CD14-positive monocyte (primary cell): Measurements from ENCODE around the gene CCDC92B. TPM values are rescaled to one million over a fixed set of nuclear protein-coding genes. Genes with fewer than 3 reads are reported as not detected.

Experiments
- DNase-seq, 3 donors: peaks; one replicate each; pipeline ENCODE4 v3.0.0-alpha.2; 2011 to 2022
- H2AFZ ChIP-seq: 2 replicates; pipeline ENCODE4 v1.6.0; 2012; ENCODE audit warnings: mild to moderate bottlenecking, low read depth, low read length, inconsistent platforms; ENCODE audit not compliant: insufficient read depth, poor library complexity, severe bottlenecking
- H3K27ac ChIP-seq, 2 donors: 1 replicate in 1 of 2; 2 replicates in 1 of 2; pipeline ENCODE4 v1.5.1; 2012 to 2013; ENCODE audit warnings: low read length in 2 of 2, control low read depth in 1 of 2, inconsistent platforms in 1 of 2, low read depth in 1 of 2, mild to moderate bottlenecking in 1 of 2
- H3K27me3 ChIP-seq, 2 donors: one replicate each; pipeline versions ENCODE4 v1.6.0 to v1.6.1; 2011 to 2013; ENCODE audit warnings: low read length in 2 of 2; ENCODE audit not compliant: control insufficient read depth in 2 of 2, insufficient read depth in 2 of 2
- H3K36me3 ChIP-seq, 2 donors: replicated peaks in 1 of 2; 1 replicate in 1 of 2; 2 replicates in 1 of 2; pipeline versions ENCODE4 v1.5.1 to v1.6.1; 2012 to 2013; ENCODE audit warnings: low read length in 2 of 2, control low read depth in 1 of 2, inconsistent platforms in 1 of 2, mild to moderate bottlenecking in 1 of 2; ENCODE audit not compliant: insufficient read depth in 2 of 2, control insufficient read depth in 1 of 2
- H3K4me1 ChIP-seq, 2 donors: 1 replicate in 1 of 2; 2 replicates in 1 of 2; pipeline versions ENCODE4 v1.5.1 to v1.6.1; 2012 to 2013; ENCODE audit warnings: low read length in 2 of 2, control low read depth in 1 of 2, inconsistent platforms in 1 of 2, mild to moderate bottlenecking in 1 of 2, moderate library complexity in 1 of 2; ENCODE audit not compliant: insufficient read depth in 2 of 2, control insufficient read depth in 1 of 2
- H3K4me2 ChIP-seq: replicated peaks from 2 replicates; pipeline ENCODE3; 2012; ENCODE audit warnings: low read length, moderate library complexity, mild to moderate bottlenecking; ENCODE audit not compliant: poor library complexity, severe bottlenecking; ENCODE audit errors: extremely low read depth
- H3K4me3 ChIP-seq, 3 experiments: fragments of 200-600 bp in 1 of 3; sonication (generic) in 1 of 3; replicated peaks in 1 of 3; 1 replicate in 2 of 3; 2 replicates in 1 of 3; pipeline ENCODE4 v1.5.1; 2011 to 2013; ENCODE audit warnings: low read length in 3 of 3, mild to moderate bottlenecking in 3 of 3, control low read depth in 2 of 3, low read depth in 2 of 3, inconsistent platforms in 1 of 3, moderate library complexity in 1 of 3
- H3K79me2 ChIP-seq: 2 replicates; pipeline ENCODE4 v1.6.0; 2012; ENCODE audit warnings: mild to moderate bottlenecking, control low read depth, inconsistent platforms, low read length, moderate library complexity; ENCODE audit not compliant: insufficient read depth
- H3K9ac ChIP-seq: 2 replicates; pipeline ENCODE4 v1.6.0; 2017; ENCODE audit warnings: low read length, mild to moderate bottlenecking; ENCODE audit not compliant: insufficient read depth, poor library complexity, severe bottlenecking
- H3K9me3 ChIP-seq, 2 donors: replicated peaks in 1 of 2; 1 replicate in 1 of 2; 2 replicates in 1 of 2; pipeline versions ENCODE4 v1.5.1 to v1.6.1; 2012 to 2013; ENCODE audit warnings: low read length in 2 of 2, control low read depth in 1 of 2; ENCODE audit not compliant: control insufficient read depth in 1 of 2, insufficient read depth in 1 of 2
- H4K20me1 ChIP-seq: 2 replicates; pipeline ENCODE4 v1.6.0; 2012; ENCODE audit warnings: mild to moderate bottlenecking, low read length, control low read depth, moderate library complexity; ENCODE audit not compliant: insufficient read depth
- H3K27ac Mint-ChIP-seq, 7 donors: one replicate each; pipeline ENCODE4 v1.8.0; 2020; ENCODE audit warnings: mild to moderate bottlenecking in 7 of 7, mixed read lengths in 7 of 7, moderate library complexity in 6 of 7, inconsistent platforms in 2 of 7
- H3K27me3 Mint-ChIP-seq, 3 donors: one replicate each; pipeline ENCODE4 v1.8.0; 2021 to 2022; ENCODE audit warnings: low read depth in 3 of 3, mild to moderate bottlenecking in 3 of 3, mixed read lengths in 3 of 3, moderate library complexity in 3 of 3, inconsistent platforms in 1 of 3
- H3K36me3 Mint-ChIP-seq, 2 donors: one replicate each; pipeline ENCODE4 v1.8.0; 2020; ENCODE audit warnings: mixed read lengths in 2 of 2, inconsistent platforms in 1 of 2, mild to moderate bottlenecking in 1 of 2
- H3K4me1 Mint-ChIP-seq: one replicate; pipeline ENCODE4 v1.8.0; 2020; ENCODE audit warnings: mild to moderate bottlenecking, mixed read lengths
- H3K4me3 Mint-ChIP-seq, 2 donors: one replicate each; pipeline ENCODE4 v1.8.0; 2020; ENCODE audit warnings: mild to moderate bottlenecking in 2 of 2, mixed read lengths in 2 of 2, moderate library complexity in 1 of 2
- H3K9me3 Mint-ChIP-seq, 7 donors: one replicate each; pipeline ENCODE4 v1.8.0; 2020 to 2022; ENCODE audit warnings: mixed read lengths in 7 of 7, mild to moderate bottlenecking in 6 of 7, moderate library complexity in 6 of 7, inconsistent platforms in 2 of 7
- CTCF ChIP-seq: fragments of 200-600 bp; IDR thresholded peaks from one replicate; pipeline ENCODE4 v1.8.0; 2022; ENCODE audit warnings: antibody characterized with exemption, mild to moderate bottlenecking
- WGBS: methylation state at CpG from one replicate; pipeline ENCODE4 v1.1.5; 2013; ENCODE audit warnings: missing lambda C conversion rate; ENCODE audit not compliant: insufficient coverage; 5-methylcytosine and 5-hydroxymethylcytosine counted together
- intact Hi-C, 2 donors: fragments of 100-400 bp; cut with micrococcal nuclease; formaldehyde crosslinking; loops; one replicate each; pipeline versions ENCODE4 v1.15.0 to v1.15.1; 2023
- polyA plus RNA-seq, 3 donors: library from polyadenylated mRNA; depleted of rRNA in 1 of 3; unstranded in 2 of 3; stranded (reverse) in 1 of 3; fragments of 300-500 nt in 2 of 3; fragments of >200 nt in 1 of 3; fragmentation: Illumina TruSeq in 2 of 3; gene quantifications; 1 replicate in 2 of 3; 2 replicates in 1 of 3; pipeline ENCODE4 v1.2.3, GENCODE V29; 2012 to 2021

Gene CCDC92B
- polyA plus RNA-seq, 3 donors = not detected

- no peak for TF ChIP-seq CTCF
- no peak for DNase-seq
- no peak overlapping the region for H3K27ac Mint-ChIP-seq
Observed at GRCh38 chr17:2723505-2723996, 25.9 kb downstream of the CCDC92B start.

DNA sequence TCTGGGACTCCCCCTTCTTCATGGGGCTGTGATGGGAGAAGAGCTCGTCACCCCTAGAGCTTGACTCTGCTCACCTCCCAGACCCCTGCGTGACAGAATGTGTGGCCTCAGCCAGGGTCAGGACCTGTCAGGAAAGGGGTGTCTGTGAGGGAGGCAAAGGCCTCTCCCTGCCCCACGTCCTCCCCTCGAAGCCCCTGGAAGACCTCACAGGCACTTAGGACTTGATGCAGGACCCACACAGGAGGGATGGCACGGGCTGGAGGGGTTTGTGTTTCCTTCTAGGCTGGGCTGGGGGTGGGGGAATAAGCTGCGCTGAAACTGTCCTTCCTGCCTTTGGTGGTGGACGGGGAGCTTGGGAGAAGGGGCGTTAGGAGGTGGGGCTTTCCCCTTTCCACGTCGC is 26.8 kb downstream of the CCDC92B start:
- WGBS = 81% methylated on average over 3 of the region's 10 CpGs
- no peak overlapping the region for H3K4me3 ChIP-seq
- no peak overlapping the region for H3K9ac ChIP-seq
- peaks cover 6% of the 10 kb centered on the region for H3K4me1 Mint-ChIP-seq
- H4K20me1 ChIP-seq = no peaks in the 10 kb centered on the region
- no peak overlapping the region for H3K27ac ChIP-seq
- no peak overlapping the region for H2AFZ ChIP-seq
- H3K4me1 ChIP-seq = peaks cover 0 to 5% of the 10 kb centered on the region in 2 donors
- no peak overlapping the region for H3K27ac Mint-ChIP-seq
- H3K27me3 Mint-ChIP-seq = peaks cover 33 to 54% (median 50%) of the 10 kb centered on the region in 3 donors
- DNase-seq = no peak
- H3K4me2 ChIP-seq = no peak overlapping the region
- peak overlapping the region in 1 of 2 donors; percentile 60 for H3K4me3 Mint-ChIP-seq
- no peaks in the 10 kb centered on the region for H3K36me3 ChIP-seq
- H3K79me2 ChIP-seq = no peaks in the 10 kb centered on the region
- H3K36me3 Mint-ChIP-seq = peaks cover 0 to 4% of the 10 kb centered on the region in 2 donors
- H3K9me3 Mint-ChIP-seq = peaks cover 0 to 19% (median 0%) of the 10 kb centered on the region in 7 donors
- peaks cover 11 to 31% of the 10 kb centered on the region in 2 donors for H3K27me3 ChIP-seq
- intact Hi-C loops = no loop called here
- no peaks in the 10 kb centered on the region for H3K9me3 ChIP-seq
- TF ChIP-seq CTCF = no peak

More at GRCh38 chr17:2723505-2723996, 25.9 kb downstream of the CCDC92B start:
- Mint-ChIP-seq H3K4me3 (peak overlapping the region in 1 of 2 donors; percentile 60), H3K9me3 (peaks cover 0 to 19% (median 0%) of the 10 kb centered on the region in 7 donors), H3K27me3 (peaks cover 33 to 61% (median 54%) of the 10 kb centered on the region in 3 donors), H3K4me1 (peaks cover 6% of the 10 kb centered on the region), H3K36me3 (peaks cover 0 to 4% of the 10 kb centered on the region in 2 donors)
- Histone ChIP-seq H2AFZ (no peak overlapping the region), H3K79me2 (no peaks in the 10 kb centered on the region), H3K9ac (no peak overlapping the region), H3K36me3 (no peaks in the 10 kb centered on the region), H3K27ac (no peak overlapping the region), H3K4me1 (peaks cover 0 to 5% of the 10 kb centered on the region in 2 donors), H3K4me3 (no peak overlapping the region), H3K9me3 (no peaks in the 10 kb centered on the region), H3K27me3 (peaks cover 11 to 31% of the 10 kb centered on the region in 2 donors), H4K20me1 (no peaks in the 10 kb centered on the region), H3K4me2 (no peak overlapping the region)
- intact Hi-C loops = no loop called here
- WGBS = 82% methylated on average over 9 of the region's 18 CpGs
